HUDEP-2 (cell line): ENCODE results near the gene CTIF.

Source experiments
- DNase-seq, 76 experiments: peaks; one replicate each; lab custom pipeline; 2025; ENCODE audit not compliant: unreplicated experiment in 76 of 76; lab: John Stamatoyannopoulos, UW

Gene CTIF

GRCh38 chr18:48740851-48741485, 202.1 kb downstream of the CTIF start:
- no peak for DNase-seq

- no peak for DNase-seq
These were observed 203.0 kb downstream of the CTIF start for GRCh38 chr18:48741866-48742265.

GRCh38 chr18:48742304-48742703, 203.5 kb downstream of the CTIF start:
- DNase-seq, result no peak

GRCh38 chr18:48742706-48743475, 204.1 kb downstream of the CTIF start:
- no peak for DNase-seq

GRCh38 chr18:48743886-48744285, 205.1 kb downstream of the CTIF start:
- DNase-seq, result no peak

- no peak for DNase-seq
These were observed 206.5 kb downstream of the CTIF start for GRCh38 chr18:48745293-48745692.

GRCh38 chr18:48749768-48750167, 210.9 kb downstream of the CTIF start:
- no peak for DNase-seq

- no peak for DNase-seq
These were observed 211.8 kb downstream of the CTIF start for GRCh38 chr18:48750485-48751175.

GRCh38 chr18:48751727-48752468, 213.1 kb downstream of the CTIF start:
- DNase-seq, result no peak

- no peak for DNase-seq
These were observed 213.6 kb downstream of the CTIF start for GRCh38 chr18:48752478-48752877.

- DNase-seq, result no peak
These were observed 214.1 kb downstream of the CTIF start for GRCh38 chr18:48752928-48753327.

GRCh38 chr18:48753691-48754090, 214.9 kb downstream of the CTIF start:
- DNase-seq, result no peak

- DNase-seq, result no peak
These were observed 215.7 kb downstream of the CTIF start for GRCh38 chr18:48754559-48754958.

GRCh38 chr18:48754993-48755473, 216.2 kb downstream of the CTIF start:
- no peak for DNase-seq

GRCh38 chr18:48756511-48757226, 217.8 kb downstream of the CTIF start:
- DNase-seq, result no peak

GRCh38 chr18:48757367-48757766, 218.5 kb downstream of the CTIF start:
- DNase-seq, result no peak

- DNase-seq, result no peak
These were observed 219.1 kb downstream of the CTIF start for GRCh38 chr18:48757906-48758305.

- DNase-seq, result no peak
These were observed 222.8 kb downstream of the CTIF start for GRCh38 chr18:48761582-48761981.

GRCh38 chr18:48762022-48762421, 223.2 kb downstream of the CTIF start:
- no peak for DNase-seq
